Upper lobe of left lung (tissue), 6 donors: ENCODE results near the gene CHMP3. TPM values are rescaled to one million over a fixed set of nuclear protein-coding genes. Genes with fewer than 3 reads are reported as not detected.

ENCODE experiments used
- ATAC-seq, 2 donors: fragments of 200-7000 bp; cut with Tn5 transposase; one replicate each; pipeline ENCODE4 v1.9.1; 2022; ENCODE audit warnings: mild to moderate bottlenecking in 2 of 2, moderate library complexity in 2 of 2; ENCODE audit not compliant: low FRiP score in 2 of 2
- DNase-seq, 2 donors: peaks; one replicate each; pipeline ENCODE4 v3.0.0-alpha.2; 2019 to 2020
- H3K27ac ChIP-seq, 4 donors: fragments of 200-600 bp; sonication (generic); one replicate each; pipeline ENCODE4 v1.5.1; 2016 to 2019
- H3K27me3 ChIP-seq, 4 donors: fragments of 200-600 bp; sonication (generic); one replicate each; pipeline ENCODE4 v1.5.1; 2017 to 2019
- H3K36me3 ChIP-seq, 4 donors: fragments of 200-600 bp; sonication (generic); one replicate each; pipeline ENCODE4 v1.5.1; 2016 to 2019
- H3K4me1 ChIP-seq, 4 donors: fragments of 200-600 bp; sonication (generic); one replicate each; pipeline ENCODE4 v1.5.1; 2018 to 2019
- H3K4me3 ChIP-seq, 4 donors: fragments of 200-600 bp; sonication (generic); one replicate each; pipeline ENCODE4 v1.5.1; 2017 to 2019; ENCODE audit warnings: mild to moderate bottlenecking in 2 of 4, moderate library complexity in 1 of 4
- H3K9me3 ChIP-seq, 4 donors: fragments of 200-600 bp; sonication (generic); one replicate each; pipeline ENCODE4 v1.5.1; 2018 to 2019
- EP300 ChIP-seq, 4 donors: sonication (generic); formaldehyde crosslinking; IDR thresholded peaks; one replicate each; pipeline ENCODE4 v1.5.1; 2017; ENCODE audit warnings: antibody characterized with exemption in 4 of 4, control low read depth in 2 of 4
- POLR2A ChIP-seq, 4 donors: fragments of 450-650 bp; IDR thresholded peaks; one replicate each; pipeline ENCODE4 v1.5.1; 2016 to 2017; ENCODE audit warnings: antibody characterized with exemption in 4 of 4, mild to moderate bottlenecking in 2 of 4
- POLR2AphosphoS5 ChIP-seq, 2 donors: sonication (generic); formaldehyde crosslinking; IDR thresholded peaks; one replicate each; pipeline ENCODE4 v1.5.1; 2017; ENCODE audit warnings: antibody characterized with exemption in 2 of 2
- WGBS, 2 donors: methylation state at CpG; one replicate each; pipeline ENCODE4 v1.1.5; 2017 to 2018; 5-methylcytosine and 5-hydroxymethylcytosine counted together
- total RNA-seq, 6 donors: library from RNA; depleted of rRNA in 4 of 6; stranded (reverse); fragments of >200 nt in 4 of 6; gene quantifications; one replicate each; pipeline versions ENCODE4 v1.1.0 to v1.2.1, GENCODE V29; 2016 to 2021
- TF ChIP-seq, protein P1 (sequence below), 6 experiments: fragments of 450-650 bp in 4 of 6; fragments of 200-600 bp in 2 of 6; sonication (generic) in 2 of 6; IDR thresholded peaks; one replicate each; pipeline ENCODE4 v1.5.1; 2016 to 2019; ENCODE audit warnings: antibody characterized with exemption in 6 of 6
- donor health status: DM: no; HTN: no; CAD: no; lungs with moderate emphysema.
- donor health status: DM: no; HTN: yes; CAD: no; lungs with severe emphysema.

The CHMP3 gene
- total RNA-seq, 6 donors from 2014 or later, result 68.1 to 176 (median 106) TPM

DNA sequence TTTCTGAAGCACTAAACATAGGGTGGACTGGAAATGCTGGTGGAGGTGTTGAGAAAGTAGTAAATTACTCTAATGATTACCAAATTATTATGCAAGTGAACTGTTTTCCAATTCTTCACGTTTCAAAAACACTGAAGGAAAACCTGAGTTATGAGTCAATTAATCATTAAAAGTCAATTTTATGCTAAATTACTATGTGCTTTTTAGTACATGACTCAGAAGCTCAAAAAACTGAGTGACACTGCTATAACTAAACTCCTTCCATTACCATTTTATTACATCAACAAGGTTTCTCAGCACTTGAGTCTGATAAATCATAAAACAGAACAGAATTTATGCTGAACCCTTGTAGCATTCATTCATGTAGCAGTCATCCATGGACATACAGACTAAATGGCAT, 20.4 kb downstream of the CHMP3 start:
- 25 to 28% methylated on average over 1 of the region's 1 CpG for WGBS, 2 donors
- Histone ChIP-seq H3K4me3 (no peak overlapping the region), H3K27me3 (no peaks in the 10 kb centered on the region), H3K27ac (no peak overlapping the region), H3K9me3 (peaks cover 0 to 14% (median 9%) of the 10 kb centered on the region in 4 donors), H3K36me3 (peaks cover 0 to 6% (median 3%) of the 10 kb centered on the region in 4 donors), H3K4me1 (peaks cover 8 to 14% (median 11%) of the 10 kb centered on the region in 4 donors)
- TF ChIP-seq, protein P1, sequence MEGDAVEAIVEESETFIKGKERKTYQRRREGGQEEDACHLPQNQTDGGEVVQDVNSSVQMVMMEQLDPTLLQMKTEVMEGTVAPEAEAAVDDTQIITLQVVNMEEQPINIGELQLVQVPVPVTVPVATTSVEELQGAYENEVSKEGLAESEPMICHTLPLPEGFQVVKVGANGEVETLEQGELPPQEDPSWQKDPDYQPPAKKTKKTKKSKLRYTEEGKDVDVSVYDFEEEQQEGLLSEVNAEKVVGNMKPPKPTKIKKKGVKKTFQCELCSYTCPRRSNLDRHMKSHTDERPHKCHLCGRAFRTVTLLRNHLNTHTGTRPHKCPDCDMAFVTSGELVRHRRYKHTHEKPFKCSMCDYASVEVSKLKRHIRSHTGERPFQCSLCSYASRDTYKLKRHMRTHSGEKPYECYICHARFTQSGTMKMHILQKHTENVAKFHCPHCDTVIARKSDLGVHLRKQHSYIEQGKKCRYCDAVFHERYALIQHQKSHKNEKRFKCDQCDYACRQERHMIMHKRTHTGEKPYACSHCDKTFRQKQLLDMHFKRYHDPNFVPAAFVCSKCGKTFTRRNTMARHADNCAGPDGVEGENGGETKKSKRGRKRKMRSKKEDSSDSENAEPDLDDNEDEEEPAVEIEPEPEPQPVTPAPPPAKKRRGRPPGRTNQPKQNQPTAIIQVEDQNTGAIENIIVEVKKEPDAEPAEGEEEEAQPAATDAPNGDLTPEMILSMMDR (IDR thresholded peaks at IDR 0.05), result no peak
- TF ChIP-seq POLR2A (IDR thresholded peaks at IDR 0.05), result no peak
- no peak for DNase-seq
- ATAC-seq, result no peak

DNA sequence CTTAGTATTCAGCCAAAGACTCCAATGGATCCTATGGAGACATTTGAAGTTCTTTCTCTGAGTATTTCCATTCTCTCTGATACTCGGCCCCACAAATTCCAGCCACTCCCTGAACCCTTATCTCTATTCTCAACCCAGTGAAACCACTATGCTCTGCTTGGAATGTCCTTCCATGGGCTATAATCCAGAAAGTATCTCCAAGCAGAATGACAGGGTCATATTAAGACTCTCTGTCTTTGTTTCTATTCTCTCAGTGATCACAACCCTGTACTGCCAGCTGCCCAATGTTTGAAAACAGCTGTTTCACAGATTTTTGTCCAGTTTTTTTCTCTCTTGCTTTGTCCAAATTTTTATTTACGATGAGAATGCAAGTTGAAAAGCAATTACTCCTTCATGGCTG, 21.9 kb downstream of the CHMP3 start:
- Histone ChIP-seq H3K4me3 (no peak overlapping the region), H3K9me3 (peaks cover 0 to 12% (median 9%) of the 10 kb centered on the region in 4 donors), H3K4me1 (peaks cover 8 to 14% (median 11%) of the 10 kb centered on the region in 4 donors), H3K36me3 (peaks cover 0 to 6% (median 3%) of the 10 kb centered on the region in 4 donors), H3K27ac (peak overlapping the region in 2 of 4 donors; percentile 11 to 17), H3K27me3 (no peaks in the 10 kb centered on the region)
- WGBS, 2 donors, result 64 to 71% methylated on average over 2 of the region's 2 CpGs
- no peak for TF ChIP-seq EP300 (IDR thresholded peaks at IDR 0.05)
- no peak for TF ChIP-seq POLR2AphosphoS5 (IDR thresholded peaks at IDR 0.05)
- TF ChIP-seq, protein P1 (IDR thresholded peaks at IDR 0.05), result no peak
- no peak for TF ChIP-seq POLR2A (IDR thresholded peaks at IDR 0.05)
- peak in 1 of 2 donors; percentile 61 for ATAC-seq
- no peak for DNase-seq

DNA sequence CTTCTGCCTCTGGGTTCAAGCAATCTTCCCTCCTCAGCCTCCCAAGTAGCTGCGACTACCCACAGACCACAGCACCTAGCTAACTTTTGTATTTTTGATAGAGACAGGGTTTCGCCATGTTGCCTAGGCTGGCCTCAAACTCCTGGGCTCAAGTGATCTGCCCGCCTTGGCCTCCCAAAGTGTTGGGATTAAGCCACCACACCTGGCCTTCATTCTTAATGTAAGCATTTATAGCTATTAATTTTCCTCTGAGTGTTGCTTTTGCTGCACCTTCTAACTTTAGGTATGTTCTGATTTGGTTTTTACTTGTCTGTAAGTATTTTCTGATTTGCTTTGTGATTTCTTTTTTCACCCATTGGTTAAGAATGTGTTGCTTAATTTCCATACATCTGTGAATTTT, 29.7 kb downstream of the CHMP3 start:
- no peak overlapping the region for H3K4me3 ChIP-seq
- H3K9me3 ChIP-seq, result no peaks in the 10 kb centered on the region
- TF ChIP-seq, protein P1 (IDR thresholded peaks at IDR 0.05), result no peak
- no peak overlapping the region for H3K27ac ChIP-seq
- no peaks in the 10 kb centered on the region for H3K27me3 ChIP-seq
- H3K36me3 ChIP-seq, result peaks cover 0 to 7% (median 3%) of the 10 kb centered on the region in 4 donors
- ATAC-seq, result no peak
- no peak for DNase-seq
- 88 to 97% methylated on average over 3 of the region's 3 CpGs for WGBS, 2 donors
- no peaks in the 10 kb centered on the region for H3K4me1 ChIP-seq

DNA sequence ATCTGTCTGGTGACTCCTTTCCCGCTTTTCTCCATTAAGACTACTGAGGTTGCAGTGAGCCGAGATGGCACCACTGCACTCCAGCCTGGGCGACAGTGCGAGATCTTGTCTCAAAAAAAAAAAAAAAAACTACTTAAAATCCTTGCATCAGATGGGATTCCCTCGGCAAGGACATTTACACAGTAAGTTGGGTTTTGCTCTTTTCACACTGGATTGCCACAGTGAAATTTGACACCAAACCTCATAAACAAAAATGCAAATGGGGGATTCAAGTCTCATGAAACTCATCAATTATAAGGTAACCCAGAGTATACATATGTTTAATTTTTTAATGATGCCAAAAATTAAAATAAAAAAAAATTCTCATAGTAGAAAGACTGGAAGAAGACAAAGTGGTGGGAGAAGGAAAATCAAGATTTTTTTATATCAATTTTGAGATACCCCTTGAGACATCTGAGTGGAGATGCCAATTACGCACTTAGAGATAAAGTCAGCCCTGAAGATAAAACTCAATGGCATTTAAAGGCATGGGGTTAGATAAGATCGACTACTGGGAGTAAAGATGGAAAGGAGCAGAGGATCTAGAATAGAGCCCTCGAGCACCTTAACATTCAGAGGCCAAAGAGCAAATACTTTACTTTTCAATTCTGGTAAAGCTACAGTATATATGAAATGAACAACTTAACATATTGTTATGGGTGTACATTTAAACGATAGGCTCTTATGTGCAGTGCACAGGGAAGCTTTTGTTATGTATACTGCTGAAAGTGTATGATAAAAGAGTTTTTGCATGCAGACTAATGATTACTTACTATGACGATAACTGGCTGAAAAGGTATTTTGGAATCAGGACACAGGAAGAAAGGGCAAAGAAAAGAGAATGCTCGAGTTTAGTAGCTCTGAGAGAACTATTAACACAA, 37.6 kb downstream of the CHMP3 start:
- Histone ChIP-seq H3K27me3 (no peaks in the 10 kb centered on the region), H3K27ac (no peak overlapping the region), H3K4me1 (no peaks in the 10 kb centered on the region), H3K4me3 (no peak overlapping the region), H3K9me3 (peaks cover 0 to under 1% (median under 1%) of the 10 kb centered on the region in 4 donors), H3K36me3 (peaks cover 0 to 34% (median 9%) of the 10 kb centered on the region in 4 donors)
- 86% methylated on average over 11 of the region's 11 CpGs for WGBS, 2 donors
- TF ChIP-seq POLR2A (IDR thresholded peaks at IDR 0.05) (no peak), EP300 (IDR thresholded peaks at IDR 0.05) (no peak), POLR2AphosphoS5 (IDR thresholded peaks at IDR 0.05) (no peak)
- TF ChIP-seq, protein P1 (IDR thresholded peaks at IDR 0.05), result no peak
- DNase-seq, result no peak
- ATAC-seq, result no peak
